GM12878 (cell line): Measurements from ENCODE around the gene SAMHD1. TPM values are rescaled to one million over a fixed set of nuclear protein-coding genes. Genes with fewer than 3 reads are reported as not detected.

Source experiments
- ATAC-seq: fragments of 200-7000 bp; cut with Tn5 transposase; 3 replicates; pipeline ENCODE4 v1.9.1; 2020; ENCODE audit warnings: mild to moderate bottlenecking, moderate library complexity
- BruUV-seq: library from RNA; stranded (reverse); fragments of 400-500 nt; replicated peaks from 2 replicates; lab custom pipeline; 2021; lab: Mats Ljungman, UMichigan
- CTCF ChIA-PET: fragments of 300-600 bp; sonication (Branson Sonifier 250); formaldehyde crosslinking; extraction: SDS; loops from one replicate; lab custom pipeline; 2021; ENCODE audit warnings: inconsistent platforms; lab: Yijun Ruan, JAX
- POLR2A ChIA-PET: fragments of 350-600 bp; formaldehyde crosslinking; extraction: SDS; loops from one replicate; lab custom pipeline; 2021; ENCODE audit warnings: inconsistent platforms; lab: Charles Lee
- RAD21 ChIA-PET: fragments of 300-600 bp; sonication (Branson Sonifier 250); formaldehyde crosslinking; loops from one replicate; lab custom pipeline; 2023; ENCODE audit warnings: antibody characterized with exemption; ENCODE audit not compliant: unreplicated experiment; lab: Charles Lee
- SMC1A ChIA-PET: fragments of 300-600 bp; sonication (Branson Sonifier 250); formaldehyde crosslinking; loops from one replicate; lab custom pipeline; 2023; ENCODE audit not compliant: unreplicated experiment, uncharacterized antibody; lab: Charles Lee
- DNase-seq: peaks from one replicate; pipeline ENCODE4 v3.0.0-alpha.2; 2011; ENCODE audit warnings: low read depth, low spot score
- FAIRE-seq: peaks from 3 replicates; lab custom pipeline; 2011; peaks lifted over from hg19 to GRCh38; lab: Jason Lieb, UNC
- H2AFZ ChIP-seq: 2 replicates; pipeline ENCODE4 v1.6.0; 2011; ENCODE audit warnings: low read depth, low read length, control low read depth; ENCODE audit not compliant: control insufficient read depth
- H3K27ac ChIP-seq: 2 replicates; pipeline ENCODE4 v1.5.1; 2011; ENCODE audit warnings: control low read depth; ENCODE audit not compliant: control insufficient read depth, insufficient read depth
- H3K27me3 ChIP-seq, 2 experiments: replicated peaks in 1 of 2; 2 replicates each; pipeline versions ENCODE4 v1.6.0 to v1.6.1; 2011; ENCODE audit warnings: low read length in 1 of 2; ENCODE audit not compliant: control insufficient read depth in 2 of 2, insufficient read depth in 2 of 2
- H3K36me3 ChIP-seq, 2 experiments: 2 replicates each; pipeline ENCODE4 v1.5.1; 2011; ENCODE audit warnings: low read length in 1 of 2; ENCODE audit not compliant: control insufficient read depth in 2 of 2, insufficient read depth in 2 of 2
- H3K4me1 ChIP-seq: 2 replicates; pipeline ENCODE4 v1.6.1; 2011; ENCODE audit warnings: mild to moderate bottlenecking, low read length, moderate library complexity, mixed read lengths; ENCODE audit not compliant: control insufficient read depth, insufficient read depth
- H3K4me2 ChIP-seq: 2 replicates; pipeline ENCODE4 v1.6.0; 2011; ENCODE audit warnings: control low read depth; ENCODE audit not compliant: control insufficient read depth, insufficient read depth
- H3K4me3 ChIP-seq: fragments of 200-600 bp; sonication (generic); 2 replicates; pipeline ENCODE4 v1.5.1; 2016
- H3K79me2 ChIP-seq: 2 replicates; pipeline ENCODE4 v1.6.0; 2011; ENCODE audit warnings: low read length; ENCODE audit not compliant: control insufficient read depth, insufficient read depth
- H3K9ac ChIP-seq: 2 replicates; pipeline ENCODE4 v1.8.0; 2011; ENCODE audit warnings: low read length, control low read depth, mixed read lengths; ENCODE audit not compliant: control insufficient read depth, insufficient read depth
- H3K9me3 ChIP-seq: replicated peaks from 3 replicates; pipeline ENCODE4 v1.5.1; 2011; ENCODE audit warnings: mild to moderate bottlenecking, low read length; ENCODE audit not compliant: control insufficient read depth, insufficient read depth
- H4K20me1 ChIP-seq: 2 replicates; pipeline ENCODE4 v1.6.0; 2011; ENCODE audit not compliant: control insufficient read depth, insufficient read depth
- BCL11A ChIP-seq: IDR thresholded peaks from 2 replicates; pipeline ENCODE4 v1.6.1; 2011; ENCODE audit warnings: low read depth, low read length
- BCL3 ChIP-seq: IDR thresholded peaks from 2 replicates; pipeline ENCODE4 v1.6.1; 2011; ENCODE audit warnings: borderline replicate concordance, low read depth, mild to moderate bottlenecking, moderate library complexity, low read length; ENCODE audit not compliant: insufficient read depth, poor library complexity, severe bottlenecking
- E2F4 ChIP-seq: IDR thresholded peaks from 2 replicates; pipeline ENCODE4 v1.6.1; 2012; ENCODE audit warnings: low read depth, low read length, improper control_type of control experiment
- FOXM1 ChIP-seq: IDR thresholded peaks from 2 replicates; pipeline ENCODE4 v1.6.1; 2012; ENCODE audit warnings: low read depth, mild to moderate bottlenecking, inconsistent platforms, low read length, moderate library complexity
- IRF3 ChIP-seq: fragments of 450-650 bp; IDR thresholded peaks from 2 replicates; pipeline ENCODE4 v1.6.1; 2014; ENCODE audit warnings: mild to moderate bottlenecking
- JUND ChIP-seq: IDR thresholded peaks from 2 replicates; pipeline ENCODE4 v1.6.1; 2012; ENCODE audit warnings: low read depth, mild to moderate bottlenecking, low read length, improper control_type of control experiment, moderate library complexity
- RBBP5 ChIP-seq: fragments of 200-600 bp; sonication (generic); conservative IDR thresholded peaks from 2 replicates; pipeline ENCODE4 v1.6.1; 2016
- ZBTB11 ChIP-seq: fragments of 450-650 bp; formaldehyde crosslinking; IDR thresholded peaks from 2 replicates; pipeline ENCODE4 v1.5.0; 2022; ENCODE audit warnings: mild to moderate bottlenecking, missing genetic modification characterization
- ZNF274 ChIP-seq: IDR thresholded peaks from one replicate; pipeline ENCODE4 v1.8.0; 2011; ENCODE audit not compliant: insufficient read length, insufficient read depth
- ZSCAN29 ChIP-seq: fragments of 450-650 bp; IDR thresholded peaks from 2 replicates; pipeline ENCODE4 v1.6.1; 2017; ENCODE audit warnings: mild to moderate bottlenecking, moderate library complexity
- whole genome bisulfite sequencing: methylation state at CpG from one replicate; pipeline ENCODE4 v1.1.6; 2016; ENCODE audit warnings: low lambda C conversion rate; ENCODE audit not compliant: insufficient replicate concordance, insufficient coverage; ENCODE audit errors: missing lambda C conversion rate; 5-methylcytosine and 5-hydroxymethylcytosine counted together
- in situ Hi-C: fragments of 300-500 bp; cut with MboI; formaldehyde crosslinking; loops from 9 replicates; pipeline ENCODE4 v1.14.3; 2018; ENCODE audit warnings: mixed read lengths
- intact Hi-C: fragments of 100-400 bp; cut with micrococcal nuclease; formaldehyde crosslinking; loops from one replicate; pipeline ENCODE4 v1.14.2; 2022; ENCODE audit not compliant: unreplicated experiment
- polyA plus RNA-seq, 11 experiments: library from polyadenylated mRNA; depleted of rRNA in 4 of 11; unstranded in 6 of 11; stranded (reverse) in 5 of 11; fragments of >200 nt; fragmentation: Nextera tagmentation in 4 of 11; fragmentation: Illumina TruSeq in 1 of 11; extraction: Ambion mirVana in 4 of 11; extraction: Trizol in 1 of 11; gene quantifications; 1 replicate in 1 of 11; 2 replicates in 10 of 11; pipeline versions ENCODE4 v1.2.1 to v1.2.3, GENCODE V29; 2011 to 2016; ENCODE audit warnings: inconsistent platforms in 2 of 11, missing spikeins in 2 of 11, low read depth in 1 of 11
- total RNA-seq, 4 experiments: library from RNA; depleted of rRNA in 3 of 4; stranded (reverse); fragments of >200 nt in 3 of 4; fragmentation: Illumina TruSeq in 1 of 4; extraction: Trizol in 1 of 4; gene quantifications; 2 replicates each; pipeline versions ENCODE4 v1.2.1 to v1.2.3, GENCODE V29; 2013 to 2021

The SAMHD1 gene
- total and polyA plus RNA-seq, 10 of the 15 experiments (the other 5 are each of a cell fraction or from before 2014, with no cell fraction given), result 20.5 to 47.9 (median 38.8) TPM

- peaks cover 4 to 8% of the 10 kb centered on the region in 2 experiments; a peak in 2 of 4 replicates for H3K36me3 ChIP-seq
- ChIA-PET POLR2A (interaction anchor here (0.5 kb wide), 1 partner anchor 81 kb away, joined by 3 read pairs; no protein-coding TSS in a partner anchor), RAD21 (no interaction called here), SMC1A (no interaction called here), CTCF (no interaction called here)
- H3K27ac ChIP-seq, result no peak overlapping the region
- H3K4me3 ChIP-seq, result no peak overlapping the region
- BruUV-seq, result TSS peak; percentile 52
- no peaks in the 10 kb centered on the region for H3K27me3 ChIP-seq
- no peak overlapping the region for H3K4me2 ChIP-seq
- TF ChIP-seq ZNF274, result no peak
- TF ChIP-seq ZBTB11, result no peak
- no peak for TF ChIP-seq BCL3
- TF ChIP-seq IRF3, result no peak
- TF ChIP-seq RBBP5, result no peak
- no peak for TF ChIP-seq FOXM1
- TF ChIP-seq BCL11A, result no peak
- TF ChIP-seq E2F4, result no peak
- no peak for TF ChIP-seq JUND
- no peak for TF ChIP-seq ZSCAN29
- H4K20me1 ChIP-seq, result no peaks in the 10 kb centered on the region
- no peaks in the 10 kb centered on the region for H3K79me2 ChIP-seq
- H3K4me1 ChIP-seq, result no peaks in the 10 kb centered on the region
- 94% methylated on average over 2 of the region's 2 CpGs for WGBS
- no peaks in the 10 kb centered on the region for H3K9me3 ChIP-seq
- no peak for FAIRE-seq
- intact Hi-C loops, result no loop called here
- in situ Hi-C loops, result no loop called here
- ATAC-seq, result no peak
- H3K9ac ChIP-seq, result no peak overlapping the region
- H2AFZ ChIP-seq, result no peak overlapping the region
- DNase-seq, result no peak
These were observed 35.3 kb downstream of the SAMHD1 start for GRCh38 chr20:36916199-36916598.
